MM.1S (cell line): Measurements from ENCODE around the gene RFC1.

Experiments used
- EZH2 ChIP-seq: fragments of 300-600 bp; sonication (generic); optimal IDR thresholded peaks from 2 replicates; pipeline ENCODE3; 2017; ENCODE audit warnings: low read depth, mild to moderate bottlenecking, antibody characterized with exemption, low read length, mixed read lengths
- TF ChIP-seq, protein P1 (sequence below): fragments of 300-600 bp; sonication (generic); IDR thresholded peaks from 2 replicates; pipeline ENCODE4 v1.5.1; 2016; ENCODE audit warnings: antibody characterized with exemption, low read length, mixed read lengths

DNA sequence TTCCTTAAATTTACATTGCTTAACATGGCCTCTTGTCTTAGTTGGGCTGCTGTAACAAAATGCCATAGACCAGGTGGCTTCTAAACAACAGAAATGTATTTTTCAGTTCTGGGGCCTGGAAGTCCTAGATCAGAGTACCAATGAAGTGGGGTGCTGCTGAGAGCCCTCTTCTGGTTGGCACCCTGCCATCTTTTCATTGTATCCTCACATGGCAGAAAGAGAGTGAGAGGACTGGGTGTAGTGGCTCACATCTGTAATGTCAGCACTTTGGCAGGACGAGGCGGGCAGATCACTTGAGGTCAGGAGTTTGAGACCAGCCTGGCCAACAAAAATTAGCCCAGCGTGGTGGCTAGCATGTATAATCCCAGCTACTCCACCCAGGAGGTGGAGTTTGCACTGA is 28.5 kb upstream of the RFC1 start:
- TF ChIP-seq, protein P1, sequence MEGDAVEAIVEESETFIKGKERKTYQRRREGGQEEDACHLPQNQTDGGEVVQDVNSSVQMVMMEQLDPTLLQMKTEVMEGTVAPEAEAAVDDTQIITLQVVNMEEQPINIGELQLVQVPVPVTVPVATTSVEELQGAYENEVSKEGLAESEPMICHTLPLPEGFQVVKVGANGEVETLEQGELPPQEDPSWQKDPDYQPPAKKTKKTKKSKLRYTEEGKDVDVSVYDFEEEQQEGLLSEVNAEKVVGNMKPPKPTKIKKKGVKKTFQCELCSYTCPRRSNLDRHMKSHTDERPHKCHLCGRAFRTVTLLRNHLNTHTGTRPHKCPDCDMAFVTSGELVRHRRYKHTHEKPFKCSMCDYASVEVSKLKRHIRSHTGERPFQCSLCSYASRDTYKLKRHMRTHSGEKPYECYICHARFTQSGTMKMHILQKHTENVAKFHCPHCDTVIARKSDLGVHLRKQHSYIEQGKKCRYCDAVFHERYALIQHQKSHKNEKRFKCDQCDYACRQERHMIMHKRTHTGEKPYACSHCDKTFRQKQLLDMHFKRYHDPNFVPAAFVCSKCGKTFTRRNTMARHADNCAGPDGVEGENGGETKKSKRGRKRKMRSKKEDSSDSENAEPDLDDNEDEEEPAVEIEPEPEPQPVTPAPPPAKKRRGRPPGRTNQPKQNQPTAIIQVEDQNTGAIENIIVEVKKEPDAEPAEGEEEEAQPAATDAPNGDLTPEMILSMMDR = no peak
- TF ChIP-seq EZH2 = no peak
